GM21447 (cell line): ENCODE results near the gene ISLR2.
A peak's percentile ranks its signal among the peaks of the same experiment; 100 is the strongest.
"Not testable (repeated sequence)": the region's sequence is repeated elsewhere in the genome, so short reads cannot be mapped to it uniquely, and the experiment has no call there.

Source experiments
- ATAC-seq: cut with Tn5 transposase; IDR thresholded peaks from one replicate; pipeline ENCODE4 v1.9.1; 2021; ENCODE audit not compliant: unreplicated experiment

The ISLR2 gene

GRCh38 chr15:74156678-74157411 is 26.5 kb downstream of the ISLR2 start:
- ATAC-seq = no peak

- ATAC-seq = no peak
Measured at GRCh38 chr15:74157868-74158827, 27.8 kb downstream of the ISLR2 start.

- peak; percentile 75 for ATAC-seq
Measured at GRCh38 chr15:74158855-74159650, 28.7 kb downstream of the ISLR2 start.

- ATAC-seq = no peak
Measured at GRCh38 chr15:74159773-74160172, 29.4 kb downstream of the ISLR2 start.

- not testable (repeated sequence) for ATAC-seq
Measured at GRCh38 chr15:74160390-74160789, 30.0 kb downstream of the ISLR2 start.

- ATAC-seq = not testable (repeated sequence)
Measured at GRCh38 chr15:74162195-74162536, 31.8 kb downstream of the ISLR2 start.

GRCh38 chr15:74165461-74165860 is 35.1 kb downstream of the ISLR2 start:
- ATAC-seq = no peak

- ATAC-seq = no peak
Measured at GRCh38 chr15:74167891-74168331, 37.5 kb downstream of the ISLR2 start.

- no peak for ATAC-seq
Measured at GRCh38 chr15:74168711-74169126, 38.3 kb downstream of the ISLR2 start.

- no peak for ATAC-seq
Measured at GRCh38 chr15:74170071-74170844, 39.9 kb downstream of the ISLR2 start.

- no peak for ATAC-seq
Measured at GRCh38 chr15:74170875-74171578, 40.6 kb downstream of the ISLR2 start.

GRCh38 chr15:74171965-74172541 is 41.7 kb downstream of the ISLR2 start:
- no peak for ATAC-seq

- no peak for ATAC-seq
Measured at GRCh38 chr15:74172701-74173379, 42.5 kb downstream of the ISLR2 start.

- ATAC-seq = no peak
Measured at GRCh38 chr15:74173380-74174218, 43.2 kb downstream of the ISLR2 start, which contains the start of gene ISLR. Gene ISLR, plus strand, starts transcription at chr15:74173710. Its CDS starts 1,149 bp downstream, at chr15:74174859.

- no peak for ATAC-seq
Measured at GRCh38 chr15:74174219-74174957, 44.0 kb downstream of the ISLR2 start.

- no peak for ATAC-seq
Measured at GRCh38 chr15:74174958-74175253, 44.5 kb downstream of the ISLR2 start.
